ENCODE measurements around the gene ITGBL1. TPM values are rescaled to one million over a fixed set of nuclear protein-coding genes. Genes with fewer than 3 reads are reported as not detected.
A peak's percentile ranks its signal among the peaks of the same experiment; 100 is the strongest.

ITGBL1 gene
- total RNA-seq (0.38 TPM), polyA plus RNA-seq (2.7 TPM)
- long read RNA-seq, donor 1 = 0 reads
- long read RNA-seq, donor 2 = 0 reads
- long read RNA-seq, donor 3 = 0 reads
- long read RNA-seq, donor 4 = 0 reads
- long read RNA-seq, donor 5 = 0 reads
- long read RNA-seq, donor 6 = 0 reads
- long read RNA-seq, donor 7 = 0 reads
- long read RNA-seq, donor 8 = 0 reads
- long read RNA-seq, donor 9 = 0 reads
- long read RNA-seq, donor 10 = 0 reads

GRCh38 chr13:101452519-101453485 is at the start of gene ITGBL1:
Gene ITGBL1 (plus strand): TSS chr13:101452675. CDS start chr13:101452834, 159 bp downstream.
- Histone ChIP-seq H3K4me3 (ENCODE audit: low read length in 2 of 2) (no peak within 1 kb of the TSS), H3K9me3 (ENCODE audit: control insufficient read depth in 2 of 2, insufficient read depth in 1 of 2, low read length in 1 of 2) (no peaks in the 10 kb centered on the region), H3K36me3 (ENCODE audit: control insufficient read depth in 2 of 2, insufficient read depth in 2 of 2, low read length in 1 of 2) (no peaks in the 10 kb centered on the region), H3K4me1 (ENCODE audit: control insufficient read depth in 2 of 2, insufficient read depth in 2 of 2, low read length in 2 of 2) (no peaks in the 10 kb centered on the region), H3K27me3 (ENCODE audit: control insufficient read depth in 2 of 2, insufficient read depth in 1 of 2, low read length in 1 of 2) (peaks cover 0 to 16% of the 10 kb centered on the region in 2 donors), H3K27ac (ENCODE audit: low read depth in 1 of 2, low read length in 1 of 2) (no peak within 1 kb of the TSS)
- WGBS = 77% methylated on average over 18 of the region's 18 CpGs
- DNase-seq (ENCODE audit: low read depth in 6 of 9, low spot score in 9 of 9) = no peak

- no peak for DNase-seq (ENCODE audit: low read depth in 6 of 9, low spot score in 9 of 9)
- Histone ChIP-seq H3K4me1 (ENCODE audit: control insufficient read depth in 2 of 2, insufficient read depth in 2 of 2, low read length in 2 of 2) (no peaks in the 10 kb centered on the region), H3K27ac (ENCODE audit: low read depth in 1 of 2, low read length in 1 of 2) (no peak overlapping the region), H3K36me3 (ENCODE audit: control insufficient read depth in 2 of 2, insufficient read depth in 2 of 2, low read length in 1 of 2) (no peaks in the 10 kb centered on the region), H3K9me3 (ENCODE audit: control insufficient read depth in 2 of 2, insufficient read depth in 1 of 2, low read length in 1 of 2) (no peaks in the 10 kb centered on the region), H3K27me3 (ENCODE audit: control insufficient read depth in 2 of 2, insufficient read depth in 1 of 2, low read length in 1 of 2) (no peaks in the 10 kb centered on the region), H3K4me3 (ENCODE audit: low read length in 2 of 2) (no peak overlapping the region)
- WGBS = 87% methylated on average over 1 of the region's 1 CpG
Measured at GRCh38 chr13:101406791-101407190, 45.7 kb upstream of the ITGBL1 start.

GRCh38 chr13:101408154-101408553 is 44.3 kb upstream of the ITGBL1 start:
- no peak overlapping the region for H3K4me3 ChIP-seq (ENCODE audit: low read length in 2 of 2)
- WGBS = 82% methylated on average over 9 of the region's 9 CpGs
- no peak for DNase-seq (ENCODE audit: low read depth in 6 of 9, low spot score in 9 of 9)
- no peaks in the 10 kb centered on the region for H3K36me3 ChIP-seq (ENCODE audit: control insufficient read depth in 2 of 2, insufficient read depth in 2 of 2, low read length in 1 of 2)
- H3K9me3 ChIP-seq (ENCODE audit: control insufficient read depth in 2 of 2, insufficient read depth in 1 of 2, low read length in 1 of 2) = no peaks in the 10 kb centered on the region
- H3K27ac ChIP-seq (ENCODE audit: low read depth in 1 of 2, low read length in 1 of 2) = no peak overlapping the region
- H3K4me1 ChIP-seq (ENCODE audit: control insufficient read depth in 2 of 2, insufficient read depth in 2 of 2, low read length in 2 of 2) = no peaks in the 10 kb centered on the region
- H3K27me3 ChIP-seq (ENCODE audit: control insufficient read depth in 2 of 2, insufficient read depth in 1 of 2, low read length in 1 of 2) = no peaks in the 10 kb centered on the region

- H3K27me3 ChIP-seq (ENCODE audit: control insufficient read depth in 2 of 2, insufficient read depth in 1 of 2, low read length in 1 of 2) = peaks cover 0 to 4% of the 10 kb centered on the region in 2 donors
- no peaks in the 10 kb centered on the region for H3K9me3 ChIP-seq (ENCODE audit: control insufficient read depth in 2 of 2, insufficient read depth in 1 of 2, low read length in 1 of 2)
- no peaks in the 10 kb centered on the region for H3K4me1 ChIP-seq (ENCODE audit: control insufficient read depth in 2 of 2, insufficient read depth in 2 of 2, low read length in 2 of 2)
- H3K4me3 ChIP-seq (ENCODE audit: low read length in 2 of 2) = no peak overlapping the region
- WGBS = 84% methylated on average over 6 of the region's 6 CpGs
- no peak overlapping the region for H3K27ac ChIP-seq (ENCODE audit: low read depth in 1 of 2, low read length in 1 of 2)
- H3K36me3 ChIP-seq (ENCODE audit: control insufficient read depth in 2 of 2, insufficient read depth in 2 of 2, low read length in 1 of 2) = no peaks in the 10 kb centered on the region
- DNase-seq (ENCODE audit: low read depth in 6 of 9, low spot score in 9 of 9) = no peak
Measured at GRCh38 chr13:101408992-101409656, 43.4 kb upstream of the ITGBL1 start.

- Histone ChIP-seq H3K36me3 (ENCODE audit: control insufficient read depth in 2 of 2, insufficient read depth in 2 of 2, low read length in 1 of 2) (no peaks in the 10 kb centered on the region), H3K4me1 (ENCODE audit: control insufficient read depth in 2 of 2, insufficient read depth in 2 of 2, low read length in 2 of 2) (no peaks in the 10 kb centered on the region), H3K4me3 (ENCODE audit: low read length in 2 of 2) (no peak overlapping the region), H3K27me3 (ENCODE audit: control insufficient read depth in 2 of 2, insufficient read depth in 1 of 2, low read length in 1 of 2) (peaks cover 21 to 24% of the 10 kb centered on the region in 2 donors), H3K27ac (ENCODE audit: low read depth in 1 of 2, low read length in 1 of 2) (no peak overlapping the region), H3K9me3 (ENCODE audit: control insufficient read depth in 2 of 2, insufficient read depth in 1 of 2, low read length in 1 of 2) (no peaks in the 10 kb centered on the region)
- DNase-seq (ENCODE audit: low read depth in 6 of 9, low spot score in 9 of 9) = no peak
- 91% methylated on average over 1 of the region's 1 CpG for WGBS
Measured at GRCh38 chr13:101412076-101412475, 40.4 kb upstream of the ITGBL1 start.

GRCh38 chr13:101415358-101416174 is 36.9 kb upstream of the ITGBL1 start:
- DNase-seq (ENCODE audit: low read depth in 6 of 9, low spot score in 9 of 9) = no peak
- Histone ChIP-seq H3K9me3 (ENCODE audit: control insufficient read depth in 2 of 2, insufficient read depth in 1 of 2, low read length in 1 of 2) (no peaks in the 10 kb centered on the region), H3K4me1 (ENCODE audit: control insufficient read depth in 2 of 2, insufficient read depth in 2 of 2, low read length in 2 of 2) (no peaks in the 10 kb centered on the region), H3K27me3 (ENCODE audit: control insufficient read depth in 2 of 2, insufficient read depth in 1 of 2, low read length in 1 of 2) (peaks cover 28% of the 10 kb centered on the region in 2 donors), H3K27ac (ENCODE audit: low read depth in 1 of 2, low read length in 1 of 2) (no peak overlapping the region), H3K36me3 (ENCODE audit: control insufficient read depth in 2 of 2, insufficient read depth in 2 of 2, low read length in 1 of 2) (no peaks in the 10 kb centered on the region), H3K4me3 (ENCODE audit: low read length in 2 of 2) (peak overlapping the region in 1 of 2 donors; percentile 18)
- 16% methylated on average over 43 of the region's 43 CpGs for WGBS

GRCh38 chr13:101416181-101417042 is 36.1 kb upstream of the ITGBL1 start, which contains the start of gene NALCN:
Gene NALCN (minus strand): TSS chr13:101416508. CDS start chr13:101399126, 17,382 bp downstream.
- H3K4me3 ChIP-seq (ENCODE audit: low read length in 2 of 2) = peak within 1 kb of the TSS in 1 of 2 donors; percentile 18
- no peaks in the 10 kb centered on the region for H3K4me1 ChIP-seq (ENCODE audit: control insufficient read depth in 2 of 2, insufficient read depth in 2 of 2, low read length in 2 of 2)
- H3K36me3 ChIP-seq (ENCODE audit: control insufficient read depth in 2 of 2, insufficient read depth in 2 of 2, low read length in 1 of 2) = no peaks in the 10 kb centered on the region
- peaks cover 28% of the 10 kb centered on the region in 2 donors for H3K27me3 ChIP-seq (ENCODE audit: control insufficient read depth in 2 of 2, insufficient read depth in 1 of 2, low read length in 1 of 2)
- H3K27ac ChIP-seq (ENCODE audit: low read depth in 1 of 2, low read length in 1 of 2) = no peak within 1 kb of the TSS
- no peaks in the 10 kb centered on the region for H3K9me3 ChIP-seq (ENCODE audit: control insufficient read depth in 2 of 2, insufficient read depth in 1 of 2, low read length in 1 of 2)
- WGBS = 4% methylated on average over 85 of the region's 85 CpGs
- DNase-seq (ENCODE audit: low read depth in 6 of 9, low spot score in 9 of 9) = no peak

- no peak overlapping the region for H3K27ac ChIP-seq (ENCODE audit: low read depth in 1 of 2, low read length in 1 of 2)
- H3K27me3 ChIP-seq (ENCODE audit: control insufficient read depth in 2 of 2, insufficient read depth in 1 of 2, low read length in 1 of 2) = peaks cover 28% of the 10 kb centered on the region in 2 donors
- DNase-seq (ENCODE audit: low read depth in 6 of 9, low spot score in 9 of 9) = no peak
- H3K4me3 ChIP-seq (ENCODE audit: low read length in 2 of 2) = no peak overlapping the region
- no peaks in the 10 kb centered on the region for H3K36me3 ChIP-seq (ENCODE audit: control insufficient read depth in 2 of 2, insufficient read depth in 2 of 2, low read length in 1 of 2)
- H3K9me3 ChIP-seq (ENCODE audit: control insufficient read depth in 2 of 2, insufficient read depth in 1 of 2, low read length in 1 of 2) = no peaks in the 10 kb centered on the region
- WGBS = 47% methylated on average over 3 of the region's 3 CpGs
- H3K4me1 ChIP-seq (ENCODE audit: control insufficient read depth in 2 of 2, insufficient read depth in 2 of 2, low read length in 2 of 2) = no peaks in the 10 kb centered on the region
Measured at GRCh38 chr13:101417043-101417406, 35.5 kb upstream of the ITGBL1 start.
